Measurements from ENCODE around the gene SH2D6. TPM values are rescaled to one million over a fixed set of nuclear protein-coding genes. Genes with fewer than 3 reads are reported as not detected.

SH2D6 gene
- polyA plus RNA-seq, 2 of the 4 experiments (the other 2 are of a cell fraction): 1.4 to 1.8 TPM

DNA sequence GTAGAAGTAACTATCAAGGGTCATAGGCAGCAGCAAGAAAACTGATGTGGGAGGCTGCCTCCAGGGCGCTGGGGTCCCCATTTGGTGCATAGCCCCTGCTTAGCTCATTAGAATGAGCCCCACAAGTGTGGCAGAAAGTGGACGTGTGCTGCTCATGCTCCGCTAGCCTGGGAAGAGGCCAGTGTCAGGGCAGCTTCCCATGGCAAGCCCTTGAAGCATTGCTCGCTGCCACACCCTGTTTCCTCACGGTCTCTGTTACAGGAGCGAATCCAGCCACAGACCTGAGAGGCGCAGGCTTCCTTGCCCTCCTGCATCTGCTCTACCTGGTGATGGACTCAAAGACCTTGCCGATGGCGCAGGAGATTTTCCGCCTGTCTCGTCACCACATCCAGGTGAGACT lies 41.4 kb upstream of the SH2D6 start (continued):
- TF ChIP-seq, protein P1, sequence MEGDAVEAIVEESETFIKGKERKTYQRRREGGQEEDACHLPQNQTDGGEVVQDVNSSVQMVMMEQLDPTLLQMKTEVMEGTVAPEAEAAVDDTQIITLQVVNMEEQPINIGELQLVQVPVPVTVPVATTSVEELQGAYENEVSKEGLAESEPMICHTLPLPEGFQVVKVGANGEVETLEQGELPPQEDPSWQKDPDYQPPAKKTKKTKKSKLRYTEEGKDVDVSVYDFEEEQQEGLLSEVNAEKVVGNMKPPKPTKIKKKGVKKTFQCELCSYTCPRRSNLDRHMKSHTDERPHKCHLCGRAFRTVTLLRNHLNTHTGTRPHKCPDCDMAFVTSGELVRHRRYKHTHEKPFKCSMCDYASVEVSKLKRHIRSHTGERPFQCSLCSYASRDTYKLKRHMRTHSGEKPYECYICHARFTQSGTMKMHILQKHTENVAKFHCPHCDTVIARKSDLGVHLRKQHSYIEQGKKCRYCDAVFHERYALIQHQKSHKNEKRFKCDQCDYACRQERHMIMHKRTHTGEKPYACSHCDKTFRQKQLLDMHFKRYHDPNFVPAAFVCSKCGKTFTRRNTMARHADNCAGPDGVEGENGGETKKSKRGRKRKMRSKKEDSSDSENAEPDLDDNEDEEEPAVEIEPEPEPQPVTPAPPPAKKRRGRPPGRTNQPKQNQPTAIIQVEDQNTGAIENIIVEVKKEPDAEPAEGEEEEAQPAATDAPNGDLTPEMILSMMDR (IDR thresholded peaks at IDR 0.05): no peak
- TF ChIP-seq PHF8 (IDR thresholded peaks at IDR 0.05; ENCODE audit: borderline replicate concordance, low read depth) (no peak), KDM5A (IDR thresholded peaks at IDR 0.05) (no peak), GATA3 (IDR thresholded peaks at IDR 0.05; ENCODE audit: borderline replicate concordance) (no peak), CBX2 (IDR thresholded peaks at IDR 0.05; ENCODE audit: borderline replicate concordance, low read depth) (no peak), SMC3 (IDR thresholded peaks at IDR 0.05) (no peak)
- TF ChIP-seq, protein P2, sequence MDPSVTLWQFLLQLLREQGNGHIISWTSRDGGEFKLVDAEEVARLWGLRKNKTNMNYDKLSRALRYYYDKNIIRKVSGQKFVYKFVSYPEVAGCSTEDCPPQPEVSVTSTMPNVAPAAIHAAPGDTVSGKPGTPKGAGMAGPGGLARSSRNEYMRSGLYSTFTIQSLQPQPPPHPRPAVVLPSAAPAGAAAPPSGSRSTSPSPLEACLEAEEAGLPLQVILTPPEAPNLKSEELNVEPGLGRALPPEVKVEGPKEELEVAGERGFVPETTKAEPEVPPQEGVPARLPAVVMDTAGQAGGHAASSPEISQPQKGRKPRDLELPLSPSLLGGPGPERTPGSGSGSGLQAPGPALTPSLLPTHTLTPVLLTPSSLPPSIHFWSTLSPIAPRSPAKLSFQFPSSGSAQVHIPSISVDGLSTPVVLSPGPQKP (IDR thresholded peaks at IDR 0.05; ENCODE audit: low read depth, low read length): no peak
- TF ChIP-seq, protein P3, sequence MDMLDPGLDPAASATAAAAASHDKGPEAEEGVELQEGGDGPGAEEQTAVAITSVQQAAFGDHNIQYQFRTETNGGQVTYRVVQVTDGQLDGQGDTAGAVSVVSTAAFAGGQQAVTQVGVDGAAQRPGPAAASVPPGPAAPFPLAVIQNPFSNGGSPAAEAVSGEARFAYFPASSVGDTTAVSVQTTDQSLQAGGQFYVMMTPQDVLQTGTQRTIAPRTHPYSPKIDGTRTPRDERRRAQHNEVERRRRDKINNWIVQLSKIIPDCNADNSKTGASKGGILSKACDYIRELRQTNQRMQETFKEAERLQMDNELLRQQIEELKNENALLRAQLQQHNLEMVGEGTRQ (IDR thresholded peaks at IDR 0.05): no peak

DNA sequence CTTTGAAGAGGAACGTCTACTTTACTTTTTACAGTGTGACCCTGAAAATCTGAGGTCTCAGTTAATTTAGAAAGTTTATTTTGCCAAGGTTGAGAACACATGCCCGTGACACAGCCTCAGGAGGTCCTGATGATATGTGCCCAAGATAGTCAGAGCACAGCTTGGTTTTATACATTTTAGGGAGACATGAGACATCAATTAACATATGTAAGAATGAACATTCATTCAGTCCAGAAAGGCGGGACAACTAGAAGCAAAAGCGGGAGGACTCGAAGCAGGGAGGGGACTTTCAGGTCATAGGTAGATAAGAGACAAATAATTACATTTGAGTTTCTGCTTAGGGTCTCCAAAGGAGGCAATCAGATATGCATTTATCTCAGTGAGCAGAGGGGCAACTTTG lies 40.3 kb upstream of the SH2D6 start:
- ChIA-PET CTCF (interaction anchor here (0.9 to 1.8 kb wide), 5 partner anchors 11 to 189 kb away, joined by 3 to 6 read pairs (median 3); no protein-coding TSS in a partner anchor), POLR2A (no interaction called here)
- 87% methylated on average over 5 of the region's 5 CpGs for WGBS (ENCODE audit: missing lambda C conversion rate)
- Histone ChIP-seq H3K4me3 (no peak overlapping the region), H3K9me3 (no peaks in the 10 kb centered on the region), H3K4me1 (no peaks in the 10 kb centered on the region), H3K27ac (no peak overlapping the region), H3K4me2 (no peak overlapping the region)
- TF ChIP-seq RFX5 (IDR thresholded peaks at IDR 0.05) (no peak), CBX2 (IDR thresholded peaks at IDR 0.05; ENCODE audit: borderline replicate concordance, low read depth) (no peak), MAFK (IDR thresholded peaks at IDR 0.05; ENCODE audit: partially characterized antibody) (no peak), EHF (CRISPR knock-in tag; IDR thresholded peaks at IDR 0.05) (no peak), NR3C1 (IDR thresholded peaks at IDR 0.05) (no peak), CHD2 (IDR thresholded peaks at IDR 0.05; ENCODE audit: low read length, partially characterized antibody) (no peak), CHD4 (IDR thresholded peaks at IDR 0.05; ENCODE audit: borderline replicate concordance) (no peak), HOXA7 (CRISPR knock-in tag; IDR thresholded peaks at IDR 0.05) (no peak), NFE2L2 (conservative IDR thresholded peaks at IDR 0.05; ENCODE audit: low read length) (no peak), JUNB (IDR thresholded peaks at IDR 0.05) (no peak), RARB (CRISPR knock-in tag; IDR thresholded peaks at IDR 0.05) (no peak), CEBPB (IDR thresholded peaks at IDR 0.05) (no peak), BHLHE40 (IDR thresholded peaks at IDR 0.05; ENCODE audit: low read depth, low read length) (no peak), ESRRA (IDR thresholded peaks at IDR 0.05; ENCODE audit: borderline replicate concordance, low read length) (no peak), CBX8 (IDR thresholded peaks at IDR 0.05) (no peak), ZSCAN20 (CRISPR knock-in tag; IDR thresholded peaks at IDR 0.05) (no peak)
- TF ChIP-seq, protein P4, sequence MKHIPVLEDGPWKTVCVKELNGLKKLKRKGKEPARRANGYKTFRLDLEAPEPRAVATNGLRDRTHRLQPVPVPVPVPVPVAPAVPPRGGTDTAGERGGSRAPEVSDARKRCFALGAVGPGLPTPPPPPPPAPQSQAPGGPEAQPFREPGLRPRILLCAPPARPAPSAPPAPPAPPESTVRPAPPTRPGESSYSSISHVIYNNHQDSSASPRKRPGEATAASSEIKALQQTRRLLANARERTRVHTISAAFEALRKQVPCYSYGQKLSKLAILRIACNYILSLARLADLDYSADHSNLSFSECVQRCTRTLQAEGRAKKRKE (CRISPR knock-in tag; IDR thresholded peaks at IDR 0.05; ENCODE audit: low read depth): no peak
- TF ChIP-seq, protein P5, sequence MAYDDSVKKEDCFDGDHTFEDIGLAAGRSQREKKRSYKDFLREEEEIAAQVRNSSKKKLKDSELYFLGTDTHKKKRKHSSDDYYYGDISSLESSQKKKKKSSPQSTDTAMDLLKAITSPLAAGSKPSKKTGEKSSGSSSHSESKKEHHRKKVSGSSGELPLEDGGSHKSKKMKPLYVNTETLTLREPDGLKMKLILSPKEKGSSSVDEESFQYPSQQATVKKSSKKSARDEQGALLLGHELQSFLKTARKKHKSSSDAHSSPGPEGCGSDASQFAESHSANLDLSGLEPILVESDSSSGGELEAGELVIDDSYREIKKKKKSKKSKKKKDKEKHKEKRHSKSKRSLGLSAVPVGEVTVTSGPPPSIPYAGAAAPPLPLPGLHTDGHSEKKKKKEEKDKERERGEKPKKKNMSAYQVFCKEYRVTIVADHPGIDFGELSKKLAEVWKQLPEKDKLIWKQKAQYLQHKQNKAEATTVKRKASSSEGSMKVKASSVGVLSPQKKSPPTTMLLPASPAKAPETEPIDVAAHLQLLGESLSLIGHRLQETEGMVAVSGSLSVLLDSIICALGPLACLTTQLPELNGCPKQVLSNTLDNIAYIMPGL (CRISPR knock-in tag; IDR thresholded peaks at IDR 0.05; ENCODE audit: borderline replicate concordance): no peak
- TF ChIP-seq, protein P6, sequence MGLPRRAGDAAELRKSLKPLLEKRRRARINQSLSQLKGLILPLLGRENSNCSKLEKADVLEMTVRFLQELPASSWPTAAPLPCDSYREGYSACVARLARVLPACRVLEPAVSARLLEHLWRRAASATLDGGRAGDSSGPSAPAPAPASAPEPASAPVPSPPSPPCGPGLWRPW (IDR thresholded peaks at IDR 0.05): no peak
- TF ChIP-seq, protein P7, sequence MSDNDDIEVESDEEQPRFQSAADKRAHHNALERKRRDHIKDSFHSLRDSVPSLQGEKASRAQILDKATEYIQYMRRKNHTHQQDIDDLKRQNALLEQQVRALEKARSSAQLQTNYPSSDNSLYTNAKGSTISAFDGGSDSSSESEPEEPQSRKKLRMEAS (IDR thresholded peaks at IDR 0.05): no peak
- no peak for ATAC-seq
- no peak for DNase-seq (ENCODE audit: low read depth in 1 of 2, low spot score in 1 of 2)
- FAIRE-seq: no peak
